GM10266 (cell line): ENCODE data around the gene TUT7.
A peak's percentile ranks its signal among the peaks of the same experiment; 100 is the strongest.

ENCODE experiments used
- DNase-seq: peaks from one replicate; pipeline ENCODE4 v3.0.0; 2012; ENCODE audit errors: extremely low spot score
- TF ChIP-seq, protein P1 (sequence below): IDR thresholded peaks from 2 replicates; pipeline ENCODE4 v1.5.1; 2012; ENCODE audit warnings: mild to moderate bottlenecking, low read depth; ENCODE audit not compliant: control insufficient read depth, insufficient read depth; ENCODE audit errors: missing control alignments

Gene TUT7

DNA sequence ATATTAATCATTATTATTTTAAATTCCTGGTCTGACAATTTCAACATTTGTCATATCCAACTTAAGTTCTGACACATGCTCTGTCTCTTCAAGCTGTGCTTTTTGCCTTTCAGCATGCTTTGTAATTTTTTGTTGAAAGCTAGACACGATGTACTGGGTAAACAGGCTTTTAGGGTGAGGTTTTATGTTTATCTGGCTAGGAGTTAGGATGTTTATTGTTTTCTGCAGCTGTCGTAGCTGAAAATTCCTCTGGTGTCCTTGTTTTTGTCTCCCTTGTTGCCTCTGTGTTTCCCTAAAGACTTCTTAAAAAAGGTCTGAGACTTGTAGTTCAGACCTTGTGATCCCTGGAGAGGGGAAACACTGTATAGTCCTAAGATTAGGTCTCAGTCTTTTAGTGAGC, 20.6 kb downstream of the TUT7 start:
- no peak for DNase-seq
- TF ChIP-seq, protein P1, sequence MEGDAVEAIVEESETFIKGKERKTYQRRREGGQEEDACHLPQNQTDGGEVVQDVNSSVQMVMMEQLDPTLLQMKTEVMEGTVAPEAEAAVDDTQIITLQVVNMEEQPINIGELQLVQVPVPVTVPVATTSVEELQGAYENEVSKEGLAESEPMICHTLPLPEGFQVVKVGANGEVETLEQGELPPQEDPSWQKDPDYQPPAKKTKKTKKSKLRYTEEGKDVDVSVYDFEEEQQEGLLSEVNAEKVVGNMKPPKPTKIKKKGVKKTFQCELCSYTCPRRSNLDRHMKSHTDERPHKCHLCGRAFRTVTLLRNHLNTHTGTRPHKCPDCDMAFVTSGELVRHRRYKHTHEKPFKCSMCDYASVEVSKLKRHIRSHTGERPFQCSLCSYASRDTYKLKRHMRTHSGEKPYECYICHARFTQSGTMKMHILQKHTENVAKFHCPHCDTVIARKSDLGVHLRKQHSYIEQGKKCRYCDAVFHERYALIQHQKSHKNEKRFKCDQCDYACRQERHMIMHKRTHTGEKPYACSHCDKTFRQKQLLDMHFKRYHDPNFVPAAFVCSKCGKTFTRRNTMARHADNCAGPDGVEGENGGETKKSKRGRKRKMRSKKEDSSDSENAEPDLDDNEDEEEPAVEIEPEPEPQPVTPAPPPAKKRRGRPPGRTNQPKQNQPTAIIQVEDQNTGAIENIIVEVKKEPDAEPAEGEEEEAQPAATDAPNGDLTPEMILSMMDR, result no peak

DNA sequence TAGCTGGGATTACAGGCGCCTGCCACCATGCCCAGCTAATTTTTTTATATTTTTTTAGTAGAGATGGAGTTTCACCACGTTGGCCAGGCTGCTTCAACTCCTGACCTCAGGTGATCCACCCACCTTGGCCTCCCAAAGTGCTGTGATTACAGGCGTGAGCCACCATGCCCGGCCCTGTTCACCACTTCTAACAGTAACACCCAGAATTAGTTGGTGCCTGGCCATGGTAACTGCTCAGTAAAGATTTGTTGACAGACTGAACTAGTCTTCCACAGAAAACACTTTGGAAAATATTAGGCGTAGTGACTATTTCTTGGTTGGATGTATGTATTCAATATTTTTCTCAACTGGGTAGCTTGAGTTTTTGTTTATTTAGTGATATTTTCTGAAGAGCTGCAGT, 24.0 kb downstream of the TUT7 start:
- DNase-seq, result no peak

DNA sequence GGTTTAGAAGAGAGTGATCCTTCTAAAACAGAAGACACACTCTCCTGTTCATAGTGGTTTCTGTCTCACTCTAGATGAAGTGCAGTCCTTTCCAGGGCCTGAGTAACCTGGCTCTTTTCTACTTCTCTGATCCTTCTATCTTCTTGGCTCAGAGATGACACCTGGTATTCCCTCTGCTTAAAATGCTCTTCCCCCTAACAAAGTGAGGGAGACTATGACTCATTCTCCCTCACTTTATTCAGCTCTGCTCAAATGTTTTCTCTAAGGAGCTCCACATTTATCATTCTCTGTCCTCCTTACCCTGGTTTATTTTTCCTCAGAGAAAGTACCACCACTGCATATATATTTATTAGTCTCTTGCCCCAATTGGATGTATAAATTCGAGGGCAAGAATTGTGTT, 24.6 kb downstream of the TUT7 start:
- no peak for DNase-seq
- TF ChIP-seq, protein P1, result no peak

More for the DNA sequence above, 24.0 kb downstream of the TUT7 start:
- TF ChIP-seq, protein P1, result no peak

DNA sequence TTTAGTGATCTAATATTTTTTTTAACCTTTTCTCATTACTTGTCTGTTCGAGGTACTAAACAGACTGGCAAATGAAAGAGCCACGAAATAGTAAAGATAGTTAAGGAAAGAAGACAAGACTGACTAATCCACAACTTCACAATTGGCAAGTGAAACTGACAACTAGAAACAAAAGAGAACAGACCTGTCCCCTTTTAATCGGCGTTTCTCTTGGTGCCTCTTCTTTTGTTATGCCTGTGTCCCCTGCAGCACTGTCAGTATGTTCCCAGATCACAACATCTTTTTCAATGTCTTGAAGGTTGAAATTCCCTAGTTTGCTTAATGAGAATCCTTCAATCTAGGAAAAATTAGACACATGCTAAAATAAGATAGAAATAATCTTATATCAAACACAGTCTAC, 26.1 kb downstream of the TUT7 start:
- no peak for DNase-seq
- TF ChIP-seq, protein P1, result no peak

DNA sequence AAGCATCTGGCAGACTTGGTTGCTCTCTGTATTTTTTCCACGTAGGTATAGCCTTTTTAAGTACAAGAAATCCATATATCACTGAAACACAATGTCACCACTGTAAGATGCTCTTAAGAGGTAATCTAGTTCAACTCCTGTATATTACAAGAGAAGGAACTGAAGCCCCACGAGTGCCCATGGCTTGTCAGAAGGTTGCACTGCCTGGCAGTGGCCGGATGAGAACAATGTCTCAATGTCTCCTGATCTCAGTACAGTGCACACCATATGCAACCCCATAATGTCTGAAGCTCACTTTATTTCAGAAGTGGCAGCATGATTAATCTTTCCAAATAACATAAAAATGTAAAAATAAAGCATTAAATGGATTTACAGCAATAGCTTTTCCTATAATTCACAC, 27.7 kb downstream of the TUT7 start:
- TF ChIP-seq, protein P1, result no peak
- no peak for DNase-seq

DNA sequence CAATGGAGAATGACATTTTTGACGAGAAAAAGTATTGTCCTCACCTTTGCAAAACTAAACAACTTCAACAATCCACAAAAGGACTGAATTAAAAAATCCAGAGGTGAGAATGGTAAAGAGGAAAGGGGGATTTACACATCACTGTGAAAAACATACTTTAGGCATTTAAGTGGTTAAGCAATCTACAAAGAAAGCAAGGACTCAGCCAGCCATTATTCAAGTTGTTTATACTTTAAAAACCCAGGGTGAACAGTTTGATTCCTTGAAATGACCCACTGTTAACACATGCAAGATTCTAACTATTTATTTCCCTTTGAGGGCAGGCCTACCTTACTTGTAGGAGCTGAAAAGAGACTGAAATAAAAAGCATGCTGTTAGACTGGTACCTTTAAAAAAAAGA, 29.3 kb downstream of the TUT7 start:
- TF ChIP-seq, protein P1, result no peak

DNA sequence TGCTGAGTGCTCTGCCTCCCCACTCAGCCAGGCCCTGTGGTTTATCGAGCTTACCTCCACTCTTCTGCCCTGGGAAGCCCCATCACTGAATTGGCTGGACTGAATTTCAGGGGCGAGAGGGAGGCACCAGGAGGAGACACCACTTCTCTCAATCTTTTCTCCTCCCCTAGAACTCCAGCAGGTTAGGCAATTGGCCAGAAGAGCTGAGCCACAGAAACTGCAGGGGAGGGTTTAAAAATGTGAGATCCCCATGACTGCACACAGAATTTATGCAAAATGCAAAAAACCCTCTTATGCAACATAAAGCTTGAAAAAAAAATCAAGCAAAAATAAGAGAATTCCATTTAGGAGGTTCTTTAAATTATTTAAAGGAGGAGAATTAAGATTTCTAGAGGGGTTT, 29.9 kb downstream of the TUT7 start:
- TF ChIP-seq, protein P1, result no peak

More for the DNA sequence above, 29.3 kb downstream of the TUT7 start:
- DNase-seq, result no peak

More for the DNA sequence above, 29.9 kb downstream of the TUT7 start:
- DNase-seq, result peak; percentile 49
